HCT116 (cell line): ENCODE results near the gene CHMP4B. TPM values are rescaled to one million over a fixed set of nuclear protein-coding genes. Genes with fewer than 3 reads are reported as not detected.

Source experiments
- ATAC-seq: fragments of 200-7000 bp; cut with Tn5 transposase; 2 replicates; pipeline ENCODE4 v1.9.1; 2020; ENCODE audit warnings: mild to moderate bottlenecking, moderate library complexity
- BruUV-seq: library from RNA; stranded (reverse); fragments of 400-500 nt; replicated peaks from 2 replicates; lab custom pipeline; 2021; lab: Mats Ljungman, UMichigan
- CTCF ChIA-PET: fragments of 300-600 bp; sonication (Branson Sonifier 250); formaldehyde crosslinking; loops from one replicate; lab custom pipeline; 2021; ENCODE audit warnings: antibody characterized with exemption; lab: Charles Lee
- POLR2A ChIA-PET: fragments of 300-600, 350-600 bp; sonication (Branson Sonifier 250); formaldehyde crosslinking; loops from one replicate; lab custom pipeline; 2021; ENCODE audit warnings: antibody characterized with exemption; lab: Charles Lee
- RAD21 ChIA-PET, 2 experiments: fragments of 300-600 bp; sonication (Branson Sonifier 250); formaldehyde crosslinking; loops; one replicate each; lab custom pipeline; 2023; ENCODE audit warnings: low total read pairs in 2 of 2; ENCODE audit not compliant: uncharacterized antibody in 2 of 2, unreplicated experiment in 2 of 2, low non-redundant PET in 1 of 2; lab: Charles Lee
- DNase-seq: peaks from one replicate; pipeline ENCODE4 v3.0.0-alpha.2; 2010; ENCODE audit warnings: low read depth, low spot score
- H2AFZ ChIP-seq: fragments of 200-600 bp; shearing (Covaris generic), sonication (generic); 2 replicates; pipeline ENCODE4 v1.6.1; 2017; ENCODE audit warnings: low read depth, mixed run types, mixed read lengths, antibody characterized with exemption, low read length; ENCODE audit not compliant: poor library complexity, severe bottlenecking
- H3K27ac ChIP-seq: 2 replicates; pipeline ENCODE4 v1.5.1; 2012; ENCODE audit warnings: low read depth, low read length
- H3K27me3 ChIP-seq: fragments of 200-600 bp; sonication (generic); 2 replicates; pipeline ENCODE4 v1.6.1; 2016; ENCODE audit warnings: mixed run types, low read length, mixed read lengths; ENCODE audit not compliant: insufficient read depth
- H3K36me3 ChIP-seq, 2 experiments: fragments of 200-500 bp in 1 of 2; fragments of 200-600 bp in 1 of 2; sonication (Bioruptor generic) in 1 of 2; sonication (generic) in 1 of 2; 2 replicates each; pipeline versions ENCODE4 v1.5.1 to v1.6.1; 2014 to 2016; ENCODE audit warnings: low read length in 2 of 2, inconsistent platforms in 1 of 2, mixed read lengths in 1 of 2, mixed run types in 1 of 2; ENCODE audit not compliant: insufficient read depth in 2 of 2, control insufficient read depth in 1 of 2
- H3K4me1 ChIP-seq, 2 experiments: fragments of 200-600 bp in 1 of 2; sonication (generic) in 1 of 2; 2 replicates each; pipeline versions ENCODE4 v1.5.1 to v1.6.1; 2012 to 2017; ENCODE audit warnings: low read length in 2 of 2, inconsistent platforms in 1 of 2, mild to moderate bottlenecking in 1 of 2, mixed read lengths in 1 of 2, mixed run types in 1 of 2, moderate library complexity in 1 of 2; ENCODE audit not compliant: insufficient read depth in 2 of 2, control insufficient read depth in 1 of 2
- H3K4me2 ChIP-seq: fragments of 200-600 bp; sonication (generic); 2 replicates; pipeline ENCODE4 v1.6.1; 2017; ENCODE audit warnings: mixed run types, low read length, mixed read lengths
- H3K4me3 ChIP-seq, 2 experiments: fragments of 200-600 bp in 1 of 2; sonication (generic) in 1 of 2; replicated peaks in 1 of 2; 2 replicates each; pipeline ENCODE4 v1.5.1; 2011 to 2016; ENCODE audit warnings: low read length in 2 of 2, control low read depth in 1 of 2, low read depth in 1 of 2, mild to moderate bottlenecking in 1 of 2, mixed read lengths in 1 of 2, mixed run types in 1 of 2
- H3K79me2 ChIP-seq: fragments of 200-600 bp; sonication (generic); 2 replicates; pipeline ENCODE4 v1.6.1; 2017; ENCODE audit warnings: mild to moderate bottlenecking, mixed run types, low read length, moderate library complexity, mixed read lengths; ENCODE audit not compliant: insufficient read depth
- H3K9ac ChIP-seq: fragments of 200-600 bp; sonication (generic); 2 replicates; pipeline ENCODE4 v1.6.1; 2016; ENCODE audit warnings: low read length, mixed read lengths
- H3K9me2 ChIP-seq: fragments of 200-600 bp; sonication (generic), shearing (Covaris generic); 2 replicates; pipeline ENCODE4 v1.6.1; 2017; ENCODE audit warnings: mixed run types, mild to moderate bottlenecking, moderate library complexity; ENCODE audit not compliant: insufficient read depth
- H3K9me3 ChIP-seq, 2 experiments: fragments of 200-500 bp in 1 of 2; fragments of 200-600 bp in 1 of 2; sonication (Bioruptor generic) in 1 of 2; sonication (generic) in 1 of 2; 2 replicates each; pipeline ENCODE4 v1.6.1; 2014 to 2017; ENCODE audit warnings: low read length in 2 of 2, mixed read lengths in 2 of 2, inconsistent platforms in 1 of 2, low read depth in 1 of 2, mild to moderate bottlenecking in 1 of 2, mixed run types in 1 of 2, moderate library complexity in 1 of 2; ENCODE audit not compliant: control insufficient read depth in 1 of 2, insufficient read depth in 1 of 2
- H4K20me1 ChIP-seq: fragments of 200-600 bp; sonication (generic), shearing (Covaris generic); 2 replicates; pipeline ENCODE4 v1.6.1; 2017; ENCODE audit warnings: mixed run types, mild to moderate bottlenecking, moderate library complexity; ENCODE audit not compliant: insufficient read depth
- ATF3 ChIP-seq: IDR thresholded peaks from 2 replicates; pipeline ENCODE4 v1.6.1; 2012
- CBX3 ChIP-seq: IDR thresholded peaks from 2 replicates; pipeline ENCODE4 v1.6.1; 2012; ENCODE audit warnings: low read depth
- CTCF ChIP-seq, 3 experiments: fragments of 200-600 bp in 1 of 3; sonication (generic) in 1 of 3; IDR thresholded peaks in 2 of 3; conservative IDR thresholded peaks in 1 of 3; 2 replicates each; pipeline ENCODE4 v1.5.1; 2012 to 2017; ENCODE audit warnings: low read depth in 2 of 3, low read length in 2 of 3, antibody characterized with exemption in 1 of 3, borderline replicate concordance in 1 of 3, control low read depth in 1 of 3, mild to moderate bottlenecking in 1 of 3, mixed read lengths in 1 of 3, mixed run types in 1 of 3, moderate library complexity in 1 of 3; ENCODE audit not compliant: insufficient read depth in 1 of 3
- ELF1 ChIP-seq: IDR thresholded peaks from 2 replicates; pipeline ENCODE4 v1.6.1; 2012; ENCODE audit warnings: low read depth, borderline replicate concordance
- EZH2 ChIP-seq: fragments of 200-600 bp; sonication (generic); IDR thresholded peaks from 2 replicates; pipeline ENCODE4 v1.6.1; 2017; ENCODE audit warnings: antibody characterized with exemption, mixed run types
- EZH2phosphoT487 ChIP-seq: fragments of 200-600 bp; IDR thresholded peaks from 2 replicates; pipeline ENCODE4 v1.6.1; 2018; ENCODE audit warnings: antibody characterized with exemption, borderline replicate concordance
- FOSL1 ChIP-seq: IDR thresholded peaks from 2 replicates; pipeline ENCODE4 v1.6.1; 2012; ENCODE audit warnings: low read depth
- JUND ChIP-seq: IDR thresholded peaks from 2 replicates; pipeline ENCODE4 v1.6.1; 2012
- POLR2A ChIP-seq: IDR thresholded peaks from 2 replicates; pipeline ENCODE4 v1.7.0; 2011; ENCODE audit warnings: borderline replicate concordance; ENCODE audit not compliant: insufficient read depth, insufficient read length; ENCODE audit errors: extremely low read depth
- POLR2AphosphoS5 ChIP-seq: IDR thresholded peaks from 2 replicates; pipeline ENCODE4 v1.6.1; 2011; ENCODE audit warnings: mild to moderate bottlenecking, low read depth, low read length, moderate library complexity
- RAD21 ChIP-seq: IDR thresholded peaks from 2 replicates; pipeline ENCODE4 v1.6.1; 2012; ENCODE audit warnings: low read depth, mild to moderate bottlenecking
- SIN3A ChIP-seq: IDR thresholded peaks from 2 replicates; pipeline ENCODE4 v1.6.1; 2012; ENCODE audit warnings: low read depth
- SP1 ChIP-seq: IDR thresholded peaks from 2 replicates; pipeline ENCODE4 v1.6.1; 2012; ENCODE audit warnings: low read depth
- SRF ChIP-seq: IDR thresholded peaks from 2 replicates; pipeline ENCODE4 v1.6.1; 2012; ENCODE audit warnings: low read depth
- TCF7L2 ChIP-seq: IDR thresholded peaks from 2 replicates; pipeline ENCODE4 v1.7.0; 2011; ENCODE audit warnings: borderline replicate concordance, inconsistent platforms; ENCODE audit not compliant: insufficient read depth, insufficient read length; ENCODE audit errors: extremely low read depth
- ZBTB33 ChIP-seq: IDR thresholded peaks from 2 replicates; pipeline ENCODE4 v1.6.1; 2011; ENCODE audit warnings: mild to moderate bottlenecking, low read length, moderate library complexity; ENCODE audit not compliant: insufficient replicate concordance; ENCODE audit errors: extremely low read depth
- ZFX ChIP-seq: fragments of 450-650 bp; IDR thresholded peaks from 2 replicates; pipeline ENCODE4 v1.6.1; 2017
- intact Hi-C: fragments of 100-400 bp; cut with micrococcal nuclease; formaldehyde crosslinking; loops from 2 replicates; pipeline ENCODE4 v1.10.0; 2022
- total RNA-seq: library from RNA; stranded (reverse); gene quantifications from one replicate; pipeline ENCODE4 v1.2.1, GENCODE V29; 2021; ENCODE audit not compliant: unreplicated experiment

Gene CHMP4B
- total RNA-seq, 1 experiment from 2014 or later, result 56.9 TPM

GRCh38 chr20:33773412-33774089 lies 37.6 kb upstream of the CHMP4B start:
- Histone ChIP-seq H3K9me2 (no peaks in the 10 kb centered on the region), H3K27me3 (no peaks in the 10 kb centered on the region), H3K4me2 (no peak overlapping the region), H4K20me1 (no peaks in the 10 kb centered on the region)
- CTCF ChIA-PET, result no interaction called here
- BruUV-seq, result no TSS peak
- ATAC-seq, result no peak
- TF ChIP-seq TCF7L2, result no peak
- no peak for TF ChIP-seq CBX3
- TF ChIP-seq SRF, result no peak
- TF ChIP-seq SP1, result no peak
- TF ChIP-seq EZH2, result no peak
- no peak for TF ChIP-seq JUND
- TF ChIP-seq POLR2A, result no peak
- TF ChIP-seq RAD21, result no peak
- no peak for TF ChIP-seq EZH2phosphoT487
- TF ChIP-seq, all 23 proteins: peak for 0
- Histone ChIP-seq H3K79me2 (no peaks in the 10 kb centered on the region), H3K9me3 (no peaks in the 10 kb centered on the region), H3K36me3 (no peaks in the 10 kb centered on the region; a peak in 1 of 4 replicates), H3K27ac (no peak overlapping the region), H3K9ac (no peak overlapping the region), H3K4me1 (peaks cover 11 to 12% of the 10 kb centered on the region in 2 experiments), H2AFZ (no peak overlapping the region), H3K4me3 (no peak overlapping the region)
- DNase-seq, result no peak
- intact Hi-C loops, result no loop called here
- ChIA-PET RAD21 (no interaction called here), POLR2A (no interaction called here)

GRCh38 chr20:33777816-33778215 lies 33.3 kb upstream of the CHMP4B start:
- no peaks in the 10 kb centered on the region for H3K36me3 ChIP-seq
- DNase-seq, result no peak
- no peaks in the 10 kb centered on the region for H3K79me2 ChIP-seq
- no peaks in the 10 kb centered on the region for H4K20me1 ChIP-seq
- ATAC-seq, result no peak
- no peaks in the 10 kb centered on the region for H3K9me2 ChIP-seq
- H3K4me1 ChIP-seq, result peaks cover 17 to 30% of the 10 kb centered on the region in 2 experiments
- H3K9ac ChIP-seq, result peak overlapping the region; percentile 36; the same call in 1 of the 2 replicates
- POLR2A ChIA-PET, result no interaction called here
- TF ChIP-seq ZFX, result no peak
- TF ChIP-seq SRF, result no peak
- TF ChIP-seq RAD21, result no peak
- no peak for TF ChIP-seq ELF1
- TF ChIP-seq TCF7L2, result no peak
- TF ChIP-seq CTCF (IDR thresholded peaks at IDR 0.05 in 2 of 3, conservative IDR thresholded peaks at IDR 0.05 in 1 of 3; ENCODE audit: borderline replicate concordance in 1 of 3, insufficient read depth in 1 of 3, low read depth in 2 of 3, low read length in 2 of 3), result no peak
- TF ChIP-seq ATF3, result no peak
- no peak for TF ChIP-seq FOSL1
- no peak for TF ChIP-seq SIN3A
- TF ChIP-seq POLR2AphosphoS5, result no peak
- no peak for TF ChIP-seq EZH2
- TF ChIP-seq ZBTB33, result no peak
- BruUV-seq, result no TSS peak
- H3K27ac ChIP-seq, result peak overlapping the region; percentile 51; the same call in 1 of the 2 replicates
- RAD21 ChIA-PET, result interaction anchor here in 1 of 2 experiments (0.5 kb wide), 1 partner anchor 275 kb away, joined by 4 read pairs; no protein-coding TSS in a partner anchor
- no peaks in the 10 kb centered on the region for H3K9me3 ChIP-seq
- H3K27me3 ChIP-seq, result no peaks in the 10 kb centered on the region
- CTCF ChIA-PET, result no interaction called here
- no peak overlapping the region for H2AFZ ChIP-seq
- intact Hi-C loops, result no loop called here
- H3K4me3 ChIP-seq, result no peak overlapping the region
- H3K4me2 ChIP-seq, result peak overlapping the region; percentile 50
